ENCODE results near the gene ALDH1L1. TPM values are rescaled to one million over a fixed set of nuclear protein-coding genes. Genes with fewer than 3 reads are reported as not detected.
A peak's percentile ranks its signal among the peaks of the same experiment; 100 is the strongest.

Gene ALDH1L1
- total RNA-seq, 1 donor from 2014 or later: 105 TPM

DNA sequence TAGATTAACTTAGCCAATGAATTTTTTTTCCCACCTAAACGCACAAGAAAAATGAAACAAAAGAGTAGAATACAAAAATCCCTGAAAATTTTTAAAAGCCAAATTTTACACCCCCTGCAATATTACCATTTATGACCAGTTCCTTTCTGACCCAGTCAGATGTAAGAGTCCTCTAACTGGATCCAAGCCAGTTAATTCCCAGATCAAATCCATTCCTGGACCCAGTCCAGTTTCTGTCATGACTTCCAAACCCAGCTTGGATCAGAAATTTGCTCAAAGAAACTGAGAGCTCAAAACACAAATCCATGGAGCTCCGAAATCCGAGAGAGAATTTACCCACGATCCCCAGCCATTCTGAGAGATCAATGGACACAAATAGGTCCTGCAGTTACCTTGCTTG is 17.0 kb upstream of the ALDH1L1 start:
- DNase-seq (ENCODE audit: low spot score): no peak

- no peak for DNase-seq (ENCODE audit: low spot score)
Observed at GRCh38 chr3:126194713-126195305, 14.4 kb upstream of the ALDH1L1 start.

GRCh38 chr3:126191246-126191645 is 10.9 kb upstream of the ALDH1L1 start:
- DNase-seq (ENCODE audit: low spot score): no peak

GRCh38 chr3:126187920-126188319 is 7.5 kb upstream of the ALDH1L1 start:
- DNase-seq (ENCODE audit: low spot score): no peak

DNA sequence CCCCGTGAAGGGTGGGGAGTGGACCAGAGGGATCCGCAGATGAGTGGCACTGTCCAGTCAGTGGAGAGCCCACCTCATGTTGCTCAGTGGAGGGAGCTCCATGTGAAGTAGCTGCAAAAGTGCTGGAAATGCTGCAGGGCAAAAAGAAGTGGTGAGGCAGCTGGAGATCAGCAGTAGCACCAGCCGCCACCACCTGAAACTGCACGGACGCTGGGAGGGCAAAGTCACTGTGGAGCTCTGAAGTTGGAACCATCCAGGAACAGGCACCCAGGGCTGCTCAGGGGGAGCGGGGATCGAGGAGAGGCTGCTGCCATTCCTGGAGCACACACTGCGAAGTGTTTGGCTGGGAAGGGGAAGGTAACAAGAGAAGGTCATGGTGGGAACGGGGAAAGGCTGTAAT is 6.4 kb upstream of the ALDH1L1 start:
- no peak for DNase-seq (ENCODE audit: low spot score)

GRCh38 chr3:126186271-126186670 is 5.9 kb upstream of the ALDH1L1 start:
- DNase-seq (ENCODE audit: low spot score): no peak

GRCh38 chr3:126184465-126185000 is 4.1 kb upstream of the ALDH1L1 start:
- DNase-seq (ENCODE audit: low spot score): no peak

DNA sequence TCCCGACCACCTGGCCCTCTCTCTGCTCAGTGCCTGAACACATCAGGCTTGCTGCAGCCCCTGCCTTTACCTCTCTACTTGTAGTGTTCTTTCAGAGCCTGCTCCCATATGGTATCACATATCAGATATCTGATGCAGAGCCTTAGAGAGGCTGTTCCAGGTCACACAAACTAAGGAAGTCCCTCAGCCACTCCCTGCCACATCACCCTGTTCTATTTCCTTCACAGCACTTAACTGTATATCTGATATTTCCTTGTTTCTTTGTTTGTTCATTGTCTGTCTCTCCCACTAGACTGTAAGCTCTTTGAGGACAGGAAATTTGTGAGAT is 976 bp upstream of the ALDH1L1 start:
- DNase-seq (ENCODE audit: low spot score): no peak

- DNase-seq (ENCODE audit: low spot score): no peak
Observed at GRCh38 chr3:126179825-126180476, 435 bp downstream of the ALDH1L1 start.

GRCh38 chr3:126170073-126170777 is 10.2 kb downstream of the ALDH1L1 start:
- no peak for DNase-seq (ENCODE audit: low spot score)

GRCh38 chr3:126167566-126167965 is 12.8 kb downstream of the ALDH1L1 start:
- no peak for DNase-seq (ENCODE audit: low spot score)

DNA sequence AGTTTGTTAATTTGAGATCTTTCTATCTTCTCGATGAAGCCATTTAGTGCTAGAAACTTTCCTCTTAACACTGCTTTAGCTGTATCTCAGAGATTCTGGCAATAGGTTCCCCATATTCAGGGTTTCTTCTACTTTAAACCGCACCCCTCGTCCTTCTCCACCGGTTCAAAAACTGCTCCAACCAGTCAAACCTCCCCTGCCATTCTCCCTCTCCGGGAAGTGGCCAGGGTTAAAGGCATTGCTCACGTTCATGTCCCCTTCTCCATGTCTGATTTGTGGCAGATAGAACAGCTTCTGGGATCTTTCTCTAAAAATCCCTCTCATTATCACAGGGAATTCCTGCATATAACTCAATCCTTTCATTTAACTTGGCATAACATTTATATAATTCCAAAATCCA is 14.4 kb downstream of the ALDH1L1 start:
- DNase-seq (ENCODE audit: low spot score): no peak

DNA sequence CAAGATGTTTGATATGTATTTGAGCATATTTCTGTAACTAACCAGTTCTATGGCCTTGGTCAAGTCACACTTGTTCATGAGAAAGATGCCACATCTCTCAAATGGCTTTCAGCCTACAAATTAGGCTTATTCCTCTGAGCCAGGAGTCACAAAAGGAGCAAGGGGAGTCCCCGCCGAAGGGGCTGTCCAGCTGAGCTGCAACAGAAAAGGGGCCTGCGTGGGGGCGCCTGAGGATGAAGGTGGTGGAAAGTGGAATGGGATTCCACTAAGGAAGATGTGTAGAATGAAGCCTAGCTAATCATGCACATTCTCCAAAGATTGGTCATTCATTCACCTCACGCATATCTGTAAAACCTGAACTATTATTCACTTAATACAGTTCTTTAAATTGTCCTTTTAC is 19.1 kb downstream of the ALDH1L1 start:
- peak; percentile 62 for DNase-seq (ENCODE audit: low spot score)

DNA sequence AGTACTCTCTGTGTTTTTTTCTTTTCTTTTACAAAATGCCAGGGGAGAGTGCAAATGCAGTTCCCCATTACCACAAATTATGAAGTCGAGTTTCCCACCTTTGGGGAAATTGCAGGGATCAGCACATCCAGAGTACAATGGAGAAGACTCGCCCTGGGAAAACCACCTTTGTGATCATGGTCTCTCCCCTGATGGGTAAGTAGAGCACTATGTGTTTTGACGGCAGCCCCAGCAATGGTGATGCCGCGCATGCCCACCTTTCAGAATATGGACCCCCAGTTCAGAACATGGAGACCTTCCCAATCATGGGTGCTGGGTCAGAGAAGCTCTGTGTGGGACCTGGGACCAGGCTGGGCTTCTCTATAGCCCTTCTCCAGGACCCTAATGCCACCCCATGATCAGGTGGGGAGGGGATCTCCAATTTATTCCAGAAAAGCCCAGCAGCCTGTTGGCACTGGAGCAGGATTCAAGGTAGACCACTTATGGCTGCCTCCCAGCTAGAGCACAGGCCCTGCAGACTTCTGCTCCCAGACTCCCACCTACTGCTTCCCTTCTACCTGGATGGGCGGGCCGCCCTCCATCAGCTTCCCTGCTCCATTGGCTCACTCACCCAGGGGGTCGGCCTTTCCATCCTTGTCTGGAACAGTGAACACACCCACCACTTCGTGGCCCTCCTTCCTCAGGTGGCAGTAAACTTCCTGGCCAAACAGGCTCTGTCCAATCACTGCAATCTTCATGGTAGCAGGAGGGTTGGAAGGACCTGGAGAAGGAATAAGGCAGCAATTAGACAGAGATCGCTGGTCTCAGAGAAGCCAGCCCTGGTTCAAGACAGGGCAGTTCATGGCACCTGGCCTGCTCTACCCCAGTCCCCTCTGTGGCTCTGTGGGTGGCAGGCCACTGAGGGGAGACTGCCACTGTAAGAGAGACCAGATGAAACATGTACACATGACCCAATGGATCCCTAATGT is 19.9 kb downstream of the ALDH1L1 start:
- DNase-seq (ENCODE audit: low spot score): no peak

- DNase-seq (ENCODE audit: low spot score): no peak
Observed at GRCh38 chr3:126159476-126159875, 20.9 kb downstream of the ALDH1L1 start.

DNA sequence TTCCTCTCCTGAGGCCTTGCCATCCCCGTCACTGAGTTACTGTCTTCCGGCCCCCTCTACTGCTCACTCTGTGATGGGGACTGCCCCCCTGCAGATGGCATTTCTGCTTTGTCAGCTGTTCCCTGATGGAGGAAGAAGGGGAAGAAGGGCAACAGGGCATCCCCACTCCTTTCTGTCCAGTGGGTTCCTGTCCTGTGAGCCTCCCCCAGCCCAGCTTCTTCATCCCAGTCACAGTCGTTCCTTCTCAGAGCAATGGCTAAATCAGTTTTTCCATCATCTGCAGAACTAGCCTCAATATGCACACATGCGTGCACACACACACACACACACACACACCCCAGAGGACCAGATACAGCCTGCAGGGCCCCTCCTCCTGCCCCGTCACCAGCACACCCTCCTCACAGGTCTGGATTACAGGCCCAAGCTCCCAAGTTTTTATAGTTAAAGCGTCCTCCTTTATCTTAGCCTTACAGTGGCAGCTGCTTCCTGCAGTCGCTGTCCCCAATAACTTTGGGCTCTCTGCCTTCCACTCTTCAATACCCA is 21.4 kb downstream of the ALDH1L1 start:
- no peak for DNase-seq (ENCODE audit: low spot score)

GRCh38 chr3:126158016-126158911 is 22.1 kb downstream of the ALDH1L1 start:
- peak; percentile 69 for DNase-seq (ENCODE audit: low spot score)

GRCh38 chr3:126157083-126157768 is 23.2 kb downstream of the ALDH1L1 start:
- DNase-seq (ENCODE audit: low spot score): peak; percentile 74

DNA sequence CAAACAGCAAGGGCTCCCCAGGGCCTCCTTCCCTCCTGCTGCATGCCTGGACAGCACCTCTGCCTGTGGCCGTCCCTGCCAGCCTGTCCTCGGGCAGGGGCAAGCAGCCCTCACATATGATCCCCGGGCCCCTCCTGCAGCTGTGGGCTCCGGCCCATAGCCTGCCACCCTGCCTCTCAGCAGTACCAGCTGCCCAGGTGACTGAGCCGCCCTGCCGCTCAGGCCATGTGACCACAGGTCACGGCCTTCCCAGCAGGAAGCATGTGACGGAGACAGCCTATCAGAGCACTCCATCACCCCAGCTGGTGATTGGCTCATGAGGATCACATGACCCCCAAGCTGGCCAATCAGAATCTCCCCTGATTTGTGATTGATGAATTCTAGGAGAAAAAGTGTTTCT is 23.9 kb downstream of the ALDH1L1 start:
- DNase-seq (ENCODE audit: low spot score): peak; percentile 64

Data from mesenteric fat pad (tissue), 1 donor.